Measurements from ENCODE around the gene TGFBR2. TPM values are rescaled to one million over a fixed set of nuclear protein-coding genes. Genes with fewer than 3 reads are reported as not detected.

The TGFBR2 gene
- total RNA-seq, 1 donor from 2014 or later = 39.9 TPM

GRCh38 chr3:30707825-30708224 is 101.4 kb downstream of the TGFBR2 start:
- Histone ChIP-seq H3K4me1 (ENCODE audit: insufficient read depth, low read length) (no peaks in the 10 kb centered on the region), H2AFZ (ENCODE audit: low read depth, low read length) (no peak overlapping the region), H3K79me2 (ENCODE audit: insufficient read depth, low read length) (no peaks in the 10 kb centered on the region), H4K20me1 (ENCODE audit: insufficient read depth, low read length) (no peaks in the 10 kb centered on the region), H3K27me3 (ENCODE audit: insufficient read depth, low read length) (no peaks in the 10 kb centered on the region), H3K9me3 (ENCODE audit: insufficient read depth, low read depth, low read length) (peaks cover 3% of the 10 kb centered on the region), H3K36me3 (ENCODE audit: insufficient read depth, low read length) (no peaks in the 10 kb centered on the region), H3K4me2 (ENCODE audit: low read length) (no peak overlapping the region), H3K27ac (ENCODE audit: low read depth, low read length) (no peak overlapping the region), H3K4me3 (ENCODE audit: insufficient read depth, low read depth, low read length) (no peak overlapping the region), H3K9ac (ENCODE audit: low read length) (no peak overlapping the region)
- Mint-ChIP-seq H3K27me3 (ENCODE audit: low read depth, unreplicated experiment) (no peaks in the 10 kb centered on the region), H3K4me3 (ENCODE audit: unreplicated experiment) (no peak overlapping the region), H3K9me3 (ENCODE audit: unreplicated experiment) (peaks cover 12% of the 10 kb centered on the region), H3K36me3 (ENCODE audit: low read depth, unreplicated experiment) (peaks cover 6% of the 10 kb centered on the region), H3K4me1 (ENCODE audit: low read depth, unreplicated experiment) (no peaks in the 10 kb centered on the region), H3K27ac (ENCODE audit: unreplicated experiment) (no peak overlapping the region)
- TF ChIP-seq EZH2 (IDR thresholded peaks at IDR 0.05; ENCODE audit: insufficient read depth, low read length) (no peak), CTCF (IDR thresholded peaks at IDR 0.05; ENCODE audit: insufficient read depth, low read depth, low read length) (no peak)
- FAIRE-seq (no peak), DNase-seq (ENCODE audit: low read depth) (no peak)

- no peaks in the 10 kb centered on the region for H3K27me3 Mint-ChIP-seq (ENCODE audit: low read depth, unreplicated experiment)
- no peak overlapping the region for H2AFZ ChIP-seq (ENCODE audit: low read depth, low read length)
- DNase-seq (ENCODE audit: low read depth) = no peak
- no peaks in the 10 kb centered on the region for H4K20me1 ChIP-seq (ENCODE audit: insufficient read depth, low read length)
- H3K27me3 ChIP-seq (ENCODE audit: insufficient read depth, low read length) = no peaks in the 10 kb centered on the region
- no peak overlapping the region for H3K27ac ChIP-seq (ENCODE audit: low read depth, low read length)
- H3K9me3 ChIP-seq (ENCODE audit: insufficient read depth, low read depth, low read length) = no peaks in the 10 kb centered on the region
- FAIRE-seq = no peak
- no peaks in the 10 kb centered on the region for H3K36me3 ChIP-seq (ENCODE audit: insufficient read depth, low read length)
- no peak overlapping the region for H3K4me3 ChIP-seq (ENCODE audit: insufficient read depth, low read depth, low read length)
- H3K27ac Mint-ChIP-seq (ENCODE audit: unreplicated experiment) = no peak overlapping the region
- no peak overlapping the region for H3K4me2 ChIP-seq (ENCODE audit: low read length)
- H3K79me2 ChIP-seq (ENCODE audit: insufficient read depth, low read length) = no peaks in the 10 kb centered on the region
- H3K4me3 Mint-ChIP-seq (ENCODE audit: unreplicated experiment) = no peak overlapping the region
- no peaks in the 10 kb centered on the region for H3K4me1 Mint-ChIP-seq (ENCODE audit: low read depth, unreplicated experiment)
- no peak overlapping the region for H3K9ac ChIP-seq (ENCODE audit: low read length)
- no peaks in the 10 kb centered on the region for H3K4me1 ChIP-seq (ENCODE audit: insufficient read depth, low read length)
- no peak for TF ChIP-seq EZH2 (IDR thresholded peaks at IDR 0.05; ENCODE audit: insufficient read depth, low read length)
- H3K36me3 Mint-ChIP-seq (ENCODE audit: low read depth, unreplicated experiment) = peaks cover 6% of the 10 kb centered on the region
- peaks cover 8% of the 10 kb centered on the region for H3K9me3 Mint-ChIP-seq (ENCODE audit: unreplicated experiment)
Measured at GRCh38 chr3:30708472-30708871, 102.1 kb downstream of the TGFBR2 start.

- no peak overlapping the region for H2AFZ ChIP-seq (ENCODE audit: low read depth, low read length)
- H3K4me1 Mint-ChIP-seq (ENCODE audit: low read depth, unreplicated experiment) = no peaks in the 10 kb centered on the region
Measured at GRCh38 chr3:30710017-30710416, 103.6 kb downstream of the TGFBR2 start.

More at GRCh38 chr3:30710017-30710416, 103.6 kb downstream of the TGFBR2 start:
- H4K20me1 ChIP-seq (ENCODE audit: insufficient read depth, low read length) = no peaks in the 10 kb centered on the region
- TF ChIP-seq EZH2 (IDR thresholded peaks at IDR 0.05; ENCODE audit: insufficient read depth, low read length) = no peak
- TF ChIP-seq CTCF (IDR thresholded peaks at IDR 0.05; ENCODE audit: insufficient read depth, low read depth, low read length) = no peak
- FAIRE-seq (no peak), DNase-seq (ENCODE audit: low read depth) (no peak)
- H3K9ac ChIP-seq (ENCODE audit: low read length) = no peak overlapping the region
- no peak overlapping the region for H3K4me3 ChIP-seq (ENCODE audit: insufficient read depth, low read depth, low read length)
- H3K36me3 Mint-ChIP-seq (ENCODE audit: low read depth, unreplicated experiment) = peaks cover 6% of the 10 kb centered on the region
- no peaks in the 10 kb centered on the region for H3K36me3 ChIP-seq (ENCODE audit: insufficient read depth, low read length)
- H3K27ac ChIP-seq (ENCODE audit: low read depth, low read length) = no peak overlapping the region
- no peaks in the 10 kb centered on the region for H3K4me1 ChIP-seq (ENCODE audit: insufficient read depth, low read length)
- H3K9me3 Mint-ChIP-seq (ENCODE audit: unreplicated experiment) = peaks cover 10% of the 10 kb centered on the region
- no peaks in the 10 kb centered on the region for H3K27me3 ChIP-seq (ENCODE audit: insufficient read depth, low read length)
- H3K27me3 Mint-ChIP-seq (ENCODE audit: low read depth, unreplicated experiment) = no peaks in the 10 kb centered on the region
- no peak overlapping the region for H3K4me2 ChIP-seq (ENCODE audit: low read length)
- H3K79me2 ChIP-seq (ENCODE audit: insufficient read depth, low read length) = no peaks in the 10 kb centered on the region
- H3K9me3 ChIP-seq (ENCODE audit: insufficient read depth, low read depth, low read length) = no peaks in the 10 kb centered on the region
- no peak overlapping the region for H3K4me3 Mint-ChIP-seq (ENCODE audit: unreplicated experiment)
- H3K27ac Mint-ChIP-seq (ENCODE audit: unreplicated experiment) = no peak overlapping the region
